ENCODE data around the gene WWC2.

WWC2 gene

DNA sequence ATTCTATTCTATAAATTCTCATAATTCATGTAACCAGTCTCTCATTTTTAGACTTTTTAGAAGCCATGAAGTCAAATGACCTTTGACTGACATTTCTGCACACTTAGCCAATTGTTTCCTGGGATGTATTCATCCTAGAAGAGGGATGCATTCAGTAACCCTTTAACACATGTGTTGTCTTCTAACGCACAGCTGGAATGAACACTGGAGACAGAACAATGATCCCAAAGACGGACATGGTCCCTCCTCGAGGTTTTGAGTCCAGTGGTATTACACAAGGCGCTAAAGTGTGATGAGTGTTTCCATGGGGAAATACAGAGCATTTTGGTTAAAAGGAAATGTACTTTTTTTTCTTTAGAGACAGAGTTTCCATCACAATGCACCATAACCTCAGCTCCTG lies 263.0 kb downstream of the WWC2 start:
- DNase-seq, result no peak

DNA sequence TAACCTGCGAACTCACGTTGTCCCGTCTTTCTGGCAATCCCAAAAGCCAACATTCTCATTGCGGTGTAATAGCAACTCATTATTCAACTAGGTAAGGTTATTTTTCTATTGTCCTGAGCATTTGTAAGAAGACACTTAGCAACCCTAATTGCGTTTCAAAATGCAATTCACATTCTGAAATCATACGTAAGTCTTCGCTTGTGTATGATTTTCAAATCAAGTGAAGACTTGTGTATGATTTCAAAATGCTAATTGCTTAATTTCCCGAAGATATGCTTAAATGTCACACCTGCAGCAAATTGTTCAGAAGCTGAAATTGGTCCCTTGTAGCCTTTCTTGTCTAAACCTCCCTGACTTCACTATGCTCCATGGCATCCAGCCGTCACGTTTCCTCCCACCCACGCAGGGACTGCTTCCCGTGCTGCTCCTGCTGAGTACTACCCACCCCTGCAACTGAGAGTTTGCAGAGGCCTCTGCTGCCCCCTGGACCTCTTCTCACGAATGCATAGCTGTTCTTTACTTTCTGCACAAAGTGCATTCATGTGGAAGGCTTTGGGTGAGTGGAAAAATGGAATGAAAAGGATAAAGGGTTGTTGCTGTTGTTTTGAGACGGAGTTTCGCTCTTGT lies 264.0 kb downstream of the WWC2 start:
- no peak for DNase-seq

DNA sequence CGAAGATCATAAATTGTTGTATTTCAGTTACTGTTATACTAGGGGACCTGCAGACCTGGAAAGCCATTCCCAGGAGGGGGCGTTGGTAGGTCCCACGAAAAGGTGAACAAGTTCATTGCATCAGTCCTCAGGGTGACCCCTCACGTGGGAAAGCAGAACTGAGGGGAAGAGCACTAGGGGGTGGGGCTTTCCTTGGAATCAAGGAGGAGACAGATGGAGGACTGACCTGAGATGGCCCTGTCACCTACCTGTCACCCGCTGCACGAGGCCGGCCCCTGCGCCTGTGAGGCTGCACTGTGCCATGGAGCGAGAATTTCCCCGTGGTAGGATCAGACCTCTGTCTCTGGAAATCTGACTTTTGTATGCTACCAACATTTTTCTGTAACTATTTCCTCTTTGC lies 265.0 kb downstream of the WWC2 start:
- no peak for DNase-seq

GRCh38 chr4:183366206-183366835 lies 267.3 kb downstream of the WWC2 start:
- DNase-seq, result no peak

GRCh38 chr4:183369073-183369472 lies 270.0 kb downstream of the WWC2 start:
- no peak for DNase-seq
